Measurements from ENCODE around the gene PSTPIP1. TPM values are rescaled to one million over a fixed set of nuclear protein-coding genes. Genes with fewer than 3 reads are reported as not detected.
A peak's percentile ranks its signal among the peaks of the same experiment; 100 is the strongest.

The PSTPIP1 gene
- polyA plus RNA-seq, 1 donor (not counting 4 experiments of a cell fraction or from before 2014, with no cell fraction given): 9.6 TPM

GRCh38 chr15:77029166-77030047, 34.5 kb downstream of the PSTPIP1 start:
- no peak overlapping the region for H3K4me2 ChIP-seq (ENCODE audit: control insufficient read depth, extremely low read depth, insufficient read depth, low read depth, low read length)
- H3K9me3 ChIP-seq (ENCODE audit: control insufficient read depth, low read depth, low read length): no peaks in the 10 kb centered on the region
- no peaks in the 10 kb centered on the region for H3K9me1 ChIP-seq (ENCODE audit: control insufficient read depth, extremely low read depth, insufficient read depth, low read length)
- no peak overlapping the region for H3K4me3 ChIP-seq (ENCODE audit: control insufficient read depth in 2 of 3, extremely low read depth in 1 of 3, insufficient read depth in 2 of 3, low read depth in 1 of 3, low read length in 3 of 3)
- TF ChIP-seq, protein P1, sequence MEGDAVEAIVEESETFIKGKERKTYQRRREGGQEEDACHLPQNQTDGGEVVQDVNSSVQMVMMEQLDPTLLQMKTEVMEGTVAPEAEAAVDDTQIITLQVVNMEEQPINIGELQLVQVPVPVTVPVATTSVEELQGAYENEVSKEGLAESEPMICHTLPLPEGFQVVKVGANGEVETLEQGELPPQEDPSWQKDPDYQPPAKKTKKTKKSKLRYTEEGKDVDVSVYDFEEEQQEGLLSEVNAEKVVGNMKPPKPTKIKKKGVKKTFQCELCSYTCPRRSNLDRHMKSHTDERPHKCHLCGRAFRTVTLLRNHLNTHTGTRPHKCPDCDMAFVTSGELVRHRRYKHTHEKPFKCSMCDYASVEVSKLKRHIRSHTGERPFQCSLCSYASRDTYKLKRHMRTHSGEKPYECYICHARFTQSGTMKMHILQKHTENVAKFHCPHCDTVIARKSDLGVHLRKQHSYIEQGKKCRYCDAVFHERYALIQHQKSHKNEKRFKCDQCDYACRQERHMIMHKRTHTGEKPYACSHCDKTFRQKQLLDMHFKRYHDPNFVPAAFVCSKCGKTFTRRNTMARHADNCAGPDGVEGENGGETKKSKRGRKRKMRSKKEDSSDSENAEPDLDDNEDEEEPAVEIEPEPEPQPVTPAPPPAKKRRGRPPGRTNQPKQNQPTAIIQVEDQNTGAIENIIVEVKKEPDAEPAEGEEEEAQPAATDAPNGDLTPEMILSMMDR (optimal IDR thresholded peaks at IDR 0.05 in 1 of 3, IDR thresholded peaks at IDR 0.05 in 1 of 3, conservative IDR thresholded peaks at IDR 0.05 in 1 of 3; ENCODE audit: extremely low read depth in 1 of 3, insufficient read depth in 2 of 3, low read length in 3 of 3): peak in 1 of 3 experiments; percentile 25
- no peak for TF ChIP-seq EZH2 (IDR thresholded peaks at IDR 0.05; ENCODE audit: low read length)
- FAIRE-seq (no peak), DNase-seq (ENCODE audit: low read depth, low spot score) (no peak)
- no peak overlapping the region for H2AFZ ChIP-seq (ENCODE audit: control insufficient read depth, low read length)
- H3K27me3 ChIP-seq (ENCODE audit: control insufficient read depth, extremely low read depth, insufficient read depth, low read length): no peaks in the 10 kb centered on the region
- no peak overlapping the region for H3K27ac ChIP-seq (ENCODE audit: control insufficient read depth, insufficient read depth, low read length)
- no peak overlapping the region for H3K9ac ChIP-seq (ENCODE audit: control insufficient read depth, extremely low read depth, insufficient read depth, low read length)
- peaks cover 2% of the 10 kb centered on the region for H3K4me1 ChIP-seq (ENCODE audit: control insufficient read depth, extremely low read depth, insufficient read depth, low read length)
- no peaks in the 10 kb centered on the region for H4K20me1 ChIP-seq (ENCODE audit: control insufficient read depth, extremely low read depth, insufficient read depth, low read length)
- dilution Hi-C loops (cut with MboI; ENCODE audit: extremely low pct_ligation_motif_present, low sequenced_read_pairs): no loop called here
- no peaks in the 10 kb centered on the region for H3K79me2 ChIP-seq (ENCODE audit: control insufficient read depth, insufficient read depth, low read length)
- peaks cover 3 to 5% of the 10 kb centered on the region in 2 experiments for H3K36me3 ChIP-seq (ENCODE audit: control insufficient read depth in 2 of 2, extremely low read depth in 1 of 2, insufficient read depth in 2 of 2, low read length in 2 of 2)

GRCh38 chr15:77030048-77030927, 35.4 kb downstream of the PSTPIP1 start:
- Histone ChIP-seq H3K79me2 (ENCODE audit: control insufficient read depth, insufficient read depth, low read length) (no peaks in the 10 kb centered on the region), H4K20me1 (ENCODE audit: control insufficient read depth, extremely low read depth, insufficient read depth, low read length) (no peaks in the 10 kb centered on the region), H3K4me1 (ENCODE audit: control insufficient read depth, extremely low read depth, insufficient read depth, low read length) (peaks cover 4% of the 10 kb centered on the region), H3K9me3 (ENCODE audit: control insufficient read depth, low read depth, low read length) (no peaks in the 10 kb centered on the region), H3K4me2 (ENCODE audit: control insufficient read depth, extremely low read depth, insufficient read depth, low read depth, low read length) (no peak overlapping the region), H3K36me3 (ENCODE audit: control insufficient read depth in 2 of 2, extremely low read depth in 1 of 2, insufficient read depth in 2 of 2, low read length in 2 of 2) (peaks cover 3 to 5% of the 10 kb centered on the region in 2 experiments), H3K9ac (ENCODE audit: control insufficient read depth, extremely low read depth, insufficient read depth, low read length) (no peak overlapping the region), H3K9me1 (ENCODE audit: control insufficient read depth, extremely low read depth, insufficient read depth, low read length) (no peaks in the 10 kb centered on the region), H2AFZ (ENCODE audit: control insufficient read depth, low read length) (no peak overlapping the region), H3K27ac (ENCODE audit: control insufficient read depth, insufficient read depth, low read length) (no peak overlapping the region), H3K27me3 (ENCODE audit: control insufficient read depth, extremely low read depth, insufficient read depth, low read length) (no peaks in the 10 kb centered on the region), H3K4me3 (ENCODE audit: control insufficient read depth in 2 of 3, extremely low read depth in 1 of 3, insufficient read depth in 2 of 3, low read depth in 1 of 3, low read length in 3 of 3) (no peak overlapping the region)
- no peak for FAIRE-seq
- dilution Hi-C loops (cut with MboI; ENCODE audit: extremely low pct_ligation_motif_present, low sequenced_read_pairs): no loop called here
- no peak for DNase-seq (ENCODE audit: low read depth, low spot score)
- TF ChIP-seq EZH2 (IDR thresholded peaks at IDR 0.05; ENCODE audit: low read length): no peak
- TF ChIP-seq, protein P1 (optimal IDR thresholded peaks at IDR 0.05 in 1 of 3, IDR thresholded peaks at IDR 0.05 in 1 of 3, conservative IDR thresholded peaks at IDR 0.05 in 1 of 3; ENCODE audit: extremely low read depth in 1 of 3, insufficient read depth in 2 of 3, low read length in 3 of 3): no peak
